Left ventricle myocardium inferior (tissue), 1 donor: ENCODE data around the gene CALCR. TPM values are rescaled to one million over a fixed set of nuclear protein-coding genes. Genes with fewer than 3 reads are reported as not detected.

Source experiments
- DNase-seq: peaks from one replicate; pipeline ENCODE4 v3.0.0-alpha.2; 2020
- H3K27ac ChIP-seq: fragments of 200-600 bp; replicated peaks from 2 replicates; pipeline ENCODE4 v1.8.0; 2021
- H3K27me3 ChIP-seq: fragments of 200-600 bp; 2 replicates; pipeline ENCODE4 v1.8.0; 2021; ENCODE audit warnings: low read depth
- H3K36me3 ChIP-seq: fragments of 200-600 bp; 2 replicates; pipeline ENCODE4 v1.8.0; 2021
- H3K4me1 ChIP-seq: fragments of 200-600 bp; 2 replicates; pipeline ENCODE4 v1.8.0; 2021
- H3K4me3 ChIP-seq: fragments of 200-600 bp; 2 replicates; pipeline ENCODE4 v1.8.0; 2021; ENCODE audit warnings: mild to moderate bottlenecking, moderate library complexity
- H3K9me3 ChIP-seq: fragments of 200-600 bp; replicated peaks from 2 replicates; pipeline ENCODE4 v1.8.0; 2021
- intact Hi-C: fragments of 100-400 bp; cut with micrococcal nuclease; formaldehyde crosslinking; loops from one replicate; pipeline ENCODE4 v1.11.0; 2022
- long read RNA-seq: library from polyadenylated mRNA; unstranded; transcript quantifications from one replicate; pipeline ENCODE4 v2.0.0, GENCODE V29; 2021
- total RNA-seq: library from RNA; stranded (reverse); fragmentation: NEBNext Ultra II Directional; extraction: Animal tissue kit (Norgen Biotek cat#: 25700); gene quantifications from one replicate; pipeline ENCODE4 v1.2.1, GENCODE V29; 2021
- TF ChIP-seq, protein P1 (sequence below): fragments of 200-600 bp; IDR thresholded peaks from 2 replicates; pipeline ENCODE4 v1.8.0; 2021; ENCODE audit warnings: antibody characterized with exemption, mild to moderate bottlenecking, borderline replicate concordance
- donor health status: DM: no; HTN: yes; CAD: no; lungs with severe emphysema.

The CALCR gene
- 0.08 TPM for total RNA-seq
- long read RNA-seq, partial matches to known transcripts = 0 of 1 reads
- long read RNA-seq, other reads (novel, unspliced or antisense) = 0 of 1 reads

DNA sequence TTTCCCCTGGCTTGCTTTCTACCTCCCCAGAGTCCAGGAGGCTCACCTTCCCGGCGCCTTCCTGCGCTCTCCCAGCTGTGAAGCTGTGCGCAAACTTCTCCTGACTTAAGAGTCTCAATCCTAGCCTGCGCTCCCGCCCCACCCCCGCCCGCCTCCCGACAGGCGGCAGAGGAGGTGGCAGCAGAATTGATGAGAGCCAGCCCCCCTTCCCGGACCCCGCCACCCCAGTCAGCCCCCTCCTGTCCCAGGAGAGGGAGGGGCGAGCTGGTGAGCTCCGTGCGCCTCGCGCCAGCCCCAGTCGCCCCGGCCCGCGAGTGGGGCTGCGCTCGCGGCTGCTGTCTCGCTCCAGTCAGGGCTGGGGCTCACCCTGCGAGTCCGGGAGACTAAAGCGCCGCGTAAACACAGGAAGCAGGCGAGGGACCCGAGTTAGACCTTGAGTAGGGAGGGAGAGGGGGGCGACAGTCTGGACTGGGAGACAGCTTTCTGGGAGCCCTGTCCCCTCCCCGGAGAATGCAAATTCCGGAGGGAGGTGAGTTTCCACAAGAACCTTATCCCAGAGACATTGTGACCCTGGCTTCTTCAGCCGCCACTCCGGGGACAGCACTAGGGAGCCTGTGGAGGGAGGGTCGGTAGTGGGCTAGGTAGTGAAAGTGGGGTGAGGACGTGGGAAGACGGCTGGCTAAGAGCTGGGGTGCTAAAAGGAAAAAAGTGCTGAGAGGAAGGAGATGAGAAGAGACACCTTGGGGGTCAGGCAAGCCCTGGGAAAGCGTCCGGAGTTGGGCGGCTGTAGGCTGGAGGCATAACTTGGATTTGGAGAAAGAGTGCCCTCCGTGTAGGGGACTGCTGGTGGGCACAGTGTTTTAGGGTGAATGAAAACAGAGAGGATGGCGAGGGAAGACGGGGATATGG is at the start of gene CALCR:
Gene CALCR, minus strand, starts transcription at position 79 of the 909 bp plus-strand sequence. CDS start 87,743 bp downstream, outside the sequence.
- Histone ChIP-seq H3K9me3 (no peaks in the 10 kb centered on the region), H3K4me3 (peak within 1 kb of the TSS; percentile 37), H3K36me3 (no peaks in the 10 kb centered on the region), H3K27ac (no peak within 1 kb of the TSS), H3K4me1 (peaks cover 9% of the 10 kb centered on the region), H3K27me3 (peaks cover 71% of the 10 kb centered on the region)
- no peak for DNase-seq
- intact Hi-C loops = no loop called here
- TF ChIP-seq, protein P1, sequence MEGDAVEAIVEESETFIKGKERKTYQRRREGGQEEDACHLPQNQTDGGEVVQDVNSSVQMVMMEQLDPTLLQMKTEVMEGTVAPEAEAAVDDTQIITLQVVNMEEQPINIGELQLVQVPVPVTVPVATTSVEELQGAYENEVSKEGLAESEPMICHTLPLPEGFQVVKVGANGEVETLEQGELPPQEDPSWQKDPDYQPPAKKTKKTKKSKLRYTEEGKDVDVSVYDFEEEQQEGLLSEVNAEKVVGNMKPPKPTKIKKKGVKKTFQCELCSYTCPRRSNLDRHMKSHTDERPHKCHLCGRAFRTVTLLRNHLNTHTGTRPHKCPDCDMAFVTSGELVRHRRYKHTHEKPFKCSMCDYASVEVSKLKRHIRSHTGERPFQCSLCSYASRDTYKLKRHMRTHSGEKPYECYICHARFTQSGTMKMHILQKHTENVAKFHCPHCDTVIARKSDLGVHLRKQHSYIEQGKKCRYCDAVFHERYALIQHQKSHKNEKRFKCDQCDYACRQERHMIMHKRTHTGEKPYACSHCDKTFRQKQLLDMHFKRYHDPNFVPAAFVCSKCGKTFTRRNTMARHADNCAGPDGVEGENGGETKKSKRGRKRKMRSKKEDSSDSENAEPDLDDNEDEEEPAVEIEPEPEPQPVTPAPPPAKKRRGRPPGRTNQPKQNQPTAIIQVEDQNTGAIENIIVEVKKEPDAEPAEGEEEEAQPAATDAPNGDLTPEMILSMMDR = no peak

GRCh38 chr7:93623816-93624215 is 49.3 kb upstream of the CALCR start:
- Histone ChIP-seq H3K27ac (no peak overlapping the region), H3K4me1 (no peaks in the 10 kb centered on the region), H3K4me3 (no peak overlapping the region), H3K9me3 (no peaks in the 10 kb centered on the region), H3K27me3 (no peaks in the 10 kb centered on the region), H3K36me3 (no peaks in the 10 kb centered on the region)
- DNase-seq = no peak
- intact Hi-C loops = no loop called here
- TF ChIP-seq, protein P1 = no peak

- Histone ChIP-seq H3K27ac (no peak overlapping the region), H3K36me3 (no peaks in the 10 kb centered on the region), H3K4me1 (no peaks in the 10 kb centered on the region), H3K27me3 (no peaks in the 10 kb centered on the region), H3K9me3 (no peaks in the 10 kb centered on the region), H3K4me3 (peak overlapping the region; percentile 32)
- no peak for DNase-seq
- intact Hi-C loops = no loop called here
- TF ChIP-seq, protein P1 = peak; percentile 45
These were observed 47.8 kb upstream of the CALCR start for GRCh38 chr7:93622036-93623033.

GRCh38 chr7:93620864-93621263 is 46.3 kb upstream of the CALCR start:
- intact Hi-C loops = no loop called here
- TF ChIP-seq, protein P1 = no peak
- no peak overlapping the region for H3K27ac ChIP-seq

GRCh38 chr7:93620057-93620456 is 45.5 kb upstream of the CALCR start:
- Histone ChIP-seq H3K4me1 (no peaks in the 10 kb centered on the region), H3K27me3 (no peaks in the 10 kb centered on the region), H3K9me3 (no peaks in the 10 kb centered on the region), H3K4me3 (no peak overlapping the region), H3K36me3 (no peaks in the 10 kb centered on the region), H3K27ac (no peak overlapping the region)
- TF ChIP-seq, protein P1 = no peak
- intact Hi-C loops = no loop called here
- DNase-seq = no peak

More at GRCh38 chr7:93620864-93621263, 46.3 kb upstream of the CALCR start:
- no peaks in the 10 kb centered on the region for H3K27me3 ChIP-seq
- H3K4me3 ChIP-seq = no peak overlapping the region
- H3K4me1 ChIP-seq = no peaks in the 10 kb centered on the region
- no peaks in the 10 kb centered on the region for H3K36me3 ChIP-seq
- DNase-seq = no peak
- no peaks in the 10 kb centered on the region for H3K9me3 ChIP-seq
